Endothelial cell (in vitro differentiated cells): ENCODE measurements around the gene OPN1MW. TPM values are rescaled to one million over a fixed set of nuclear protein-coding genes. Genes with fewer than 3 reads are reported as not detected.
"Not testable (repeated sequence)": the region's sequence is repeated elsewhere in the genome, so short reads cannot be mapped to it uniquely, and the experiment has no call there.

Experiments used
- DNase-seq: peaks from one replicate; pipeline ENCODE4 v3.0.0; 2021; ENCODE audit warnings: low spot score
- H3K27ac Mint-ChIP-seq: one replicate; pipeline ENCODE4 v1.8.0; 2021; ENCODE audit warnings: mixed read lengths, inconsistent platforms; ENCODE audit not compliant: unreplicated experiment
- H3K27me3 Mint-ChIP-seq: one replicate; pipeline ENCODE4 v1.8.0; 2021; ENCODE audit warnings: mild to moderate bottlenecking, moderate library complexity, mixed read lengths, inconsistent platforms; ENCODE audit not compliant: unreplicated experiment
- H3K36me3 Mint-ChIP-seq: one replicate; pipeline ENCODE4 v1.8.0; 2021; ENCODE audit warnings: mild to moderate bottlenecking, low read depth, mixed read lengths, inconsistent platforms; ENCODE audit not compliant: unreplicated experiment
- H3K4me1 Mint-ChIP-seq: one replicate; pipeline ENCODE4 v1.8.0; 2021; ENCODE audit warnings: mild to moderate bottlenecking, mixed read lengths, inconsistent platforms; ENCODE audit not compliant: unreplicated experiment
- H3K4me3 Mint-ChIP-seq: one replicate; pipeline ENCODE4 v1.8.0; 2021; ENCODE audit warnings: mild to moderate bottlenecking, mixed read lengths, inconsistent platforms; ENCODE audit not compliant: unreplicated experiment
- H3K9me3 Mint-ChIP-seq: one replicate; pipeline ENCODE4 v1.8.0; 2021; ENCODE audit warnings: mixed read lengths, inconsistent platforms; ENCODE audit not compliant: unreplicated experiment
- long read RNA-seq: library from polyadenylated mRNA; unstranded; transcript quantifications from one replicate; pipeline ENCODE4 v2.0.0, GENCODE V29; 2020; ENCODE audit not compliant: unreplicated experiment
- total RNA-seq: library from RNA; stranded (reverse); fragmentation: NEBNext Ultra II Directional; extraction: Animal tissue kit (Norgen Biotek cat#: 25700); gene quantifications from one replicate; pipeline ENCODE4 v1.2.1, GENCODE V29; 2021; ENCODE audit not compliant: unreplicated experiment
- TF ChIP-seq, protein P1 (sequence below): fragments of 200-600 bp; sonication (generic); IDR thresholded peaks from one replicate; pipeline ENCODE4 v1.5.0; 2021; ENCODE audit warnings: antibody characterized with exemption; ENCODE audit not compliant: unreplicated experiment

The OPN1MW gene
- total RNA-seq = not detected
- long read RNA-seq = 0 reads

DNA sequence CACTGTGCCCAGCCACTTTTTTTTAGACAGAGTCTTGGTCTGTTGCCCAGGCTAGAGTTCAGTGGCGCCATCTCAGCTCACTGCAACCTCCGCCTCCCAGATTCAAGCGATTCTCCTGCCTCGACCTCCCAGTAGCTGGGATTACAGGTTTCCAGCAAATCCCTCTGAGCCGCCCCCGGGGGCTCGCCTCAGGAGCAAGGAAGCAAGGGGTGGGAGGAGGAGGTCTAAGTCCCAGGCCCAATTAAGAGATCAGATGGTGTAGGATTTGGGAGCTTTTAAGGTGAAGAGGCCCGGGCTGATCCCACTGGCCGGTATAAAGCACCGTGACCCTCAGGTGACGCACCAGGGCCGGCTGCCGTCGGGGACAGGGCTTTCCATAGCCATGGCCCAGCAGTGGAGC is at the start of gene OPN1MW:
OPN1MW (plus strand) TSS at position 301 of the 400 bp plus-strand sequence; CDS start at position 383, 82 bp downstream.
- H3K4me3 Mint-ChIP-seq, H3K9me3 Mint-ChIP-seq, H3K4me1 Mint-ChIP-seq: not testable (repeated sequence)

GRCh38 chrX:154135458-154136229 is 46.8 kb upstream of the OPN1MW start:
- TF ChIP-seq, protein P1, sequence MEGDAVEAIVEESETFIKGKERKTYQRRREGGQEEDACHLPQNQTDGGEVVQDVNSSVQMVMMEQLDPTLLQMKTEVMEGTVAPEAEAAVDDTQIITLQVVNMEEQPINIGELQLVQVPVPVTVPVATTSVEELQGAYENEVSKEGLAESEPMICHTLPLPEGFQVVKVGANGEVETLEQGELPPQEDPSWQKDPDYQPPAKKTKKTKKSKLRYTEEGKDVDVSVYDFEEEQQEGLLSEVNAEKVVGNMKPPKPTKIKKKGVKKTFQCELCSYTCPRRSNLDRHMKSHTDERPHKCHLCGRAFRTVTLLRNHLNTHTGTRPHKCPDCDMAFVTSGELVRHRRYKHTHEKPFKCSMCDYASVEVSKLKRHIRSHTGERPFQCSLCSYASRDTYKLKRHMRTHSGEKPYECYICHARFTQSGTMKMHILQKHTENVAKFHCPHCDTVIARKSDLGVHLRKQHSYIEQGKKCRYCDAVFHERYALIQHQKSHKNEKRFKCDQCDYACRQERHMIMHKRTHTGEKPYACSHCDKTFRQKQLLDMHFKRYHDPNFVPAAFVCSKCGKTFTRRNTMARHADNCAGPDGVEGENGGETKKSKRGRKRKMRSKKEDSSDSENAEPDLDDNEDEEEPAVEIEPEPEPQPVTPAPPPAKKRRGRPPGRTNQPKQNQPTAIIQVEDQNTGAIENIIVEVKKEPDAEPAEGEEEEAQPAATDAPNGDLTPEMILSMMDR = no peak
- H3K4me1 Mint-ChIP-seq = peaks cover 17% of the 10 kb centered on the region
- peak overlapping the region; percentile 90 for H3K27ac Mint-ChIP-seq
- H3K27me3 Mint-ChIP-seq = peaks cover 5% of the 10 kb centered on the region
- H3K9me3 Mint-ChIP-seq = no peaks in the 10 kb centered on the region
- DNase-seq = no peak
- H3K4me3 Mint-ChIP-seq = peak overlapping the region; percentile 21
- no peaks in the 10 kb centered on the region for H3K36me3 Mint-ChIP-seq

More for the DNA sequence above, at the start of gene OPN1MW:
- DNase-seq, H3K27ac Mint-ChIP-seq, H3K27me3 Mint-ChIP-seq, H3K36me3 Mint-ChIP-seq: not testable (repeated sequence)

- DNase-seq = peak; percentile 84
- TF ChIP-seq, protein P1 = peak; percentile 47
- Mint-ChIP-seq H3K4me1 (peaks cover 17% of the 10 kb centered on the region), H3K4me3 (no peak overlapping the region), H3K27me3 (peaks cover 6% of the 10 kb centered on the region), H3K36me3 (no peaks in the 10 kb centered on the region), H3K9me3 (no peaks in the 10 kb centered on the region), H3K27ac (peak overlapping the region; percentile 90)
Observed at GRCh38 chrX:154136627-154137161, 45.7 kb upstream of the OPN1MW start.

DNA sequence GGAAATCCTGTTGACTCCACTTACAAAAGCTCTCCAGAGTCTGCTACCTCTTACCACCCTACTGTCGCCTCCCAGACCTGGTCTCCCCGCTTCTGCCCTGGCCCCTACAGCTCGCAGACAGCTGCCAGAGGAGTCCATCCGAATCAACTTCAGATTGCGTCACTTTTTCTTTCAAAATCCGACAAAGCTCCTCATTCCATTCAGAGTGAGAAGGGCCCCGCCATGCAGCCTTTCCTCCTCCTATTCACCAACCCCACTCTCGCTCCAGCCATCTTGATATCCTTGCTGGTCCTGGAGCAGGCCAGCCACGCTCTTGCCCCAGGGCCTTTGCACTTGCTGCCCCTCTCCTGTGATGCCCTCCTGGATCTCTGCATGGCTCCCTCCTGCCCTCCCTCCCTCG is 43.5 kb upstream of the OPN1MW start:
- H3K36me3 Mint-ChIP-seq = no peaks in the 10 kb centered on the region
- no peak overlapping the region for H3K4me3 Mint-ChIP-seq
- TF ChIP-seq, protein P1 = no peak
- H3K4me1 Mint-ChIP-seq = peaks cover 17% of the 10 kb centered on the region
- no peak overlapping the region for H3K27ac Mint-ChIP-seq
- H3K9me3 Mint-ChIP-seq = no peaks in the 10 kb centered on the region
- DNase-seq = no peak
- H3K27me3 Mint-ChIP-seq = peaks cover 8% of the 10 kb centered on the region

DNA sequence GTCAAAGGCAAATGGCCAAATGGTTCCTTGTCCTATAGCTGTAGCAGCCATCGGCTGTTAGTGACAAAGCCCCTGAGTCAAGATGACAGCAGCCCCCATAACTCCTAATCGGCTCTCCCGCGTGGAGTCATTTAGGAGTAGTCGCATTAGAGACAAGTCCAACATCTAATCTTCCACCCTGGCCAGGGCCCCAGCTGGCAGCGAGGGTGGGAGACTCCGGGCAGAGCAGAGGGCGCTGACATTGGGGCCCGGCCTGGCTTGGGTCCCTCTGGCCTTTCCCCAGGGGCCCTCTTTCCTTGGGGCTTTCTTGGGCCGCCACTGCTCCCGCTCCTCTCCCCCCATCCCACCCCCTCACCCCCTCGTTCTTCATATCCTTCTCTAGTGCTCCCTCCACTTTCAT is 42.2 kb upstream of the OPN1MW start:
- H3K27ac Mint-ChIP-seq = no peak overlapping the region
- H3K36me3 Mint-ChIP-seq = no peaks in the 10 kb centered on the region
- no peaks in the 10 kb centered on the region for H3K9me3 Mint-ChIP-seq
- H3K4me3 Mint-ChIP-seq = no peak overlapping the region
- peaks cover 9% of the 10 kb centered on the region for H3K4me1 Mint-ChIP-seq
- H3K27me3 Mint-ChIP-seq = peaks cover 8% of the 10 kb centered on the region
- no peak for DNase-seq
- TF ChIP-seq, protein P1 = no peak
